GM18507 (cell line): ENCODE results near the gene CSNK1A1L.

Experiments used
- DNase-seq: peaks from one replicate; pipeline ENCODE4 v3.0.0; 2011; ENCODE audit warnings: low read depth; ENCODE audit not compliant: insufficient read length; ENCODE audit errors: extremely low spot score
- FAIRE-seq: peaks from 2 replicates; lab custom pipeline; 2011; peaks lifted over from hg19 to GRCh38; lab: Jason Lieb, UNC

The CSNK1A1L gene

DNA sequence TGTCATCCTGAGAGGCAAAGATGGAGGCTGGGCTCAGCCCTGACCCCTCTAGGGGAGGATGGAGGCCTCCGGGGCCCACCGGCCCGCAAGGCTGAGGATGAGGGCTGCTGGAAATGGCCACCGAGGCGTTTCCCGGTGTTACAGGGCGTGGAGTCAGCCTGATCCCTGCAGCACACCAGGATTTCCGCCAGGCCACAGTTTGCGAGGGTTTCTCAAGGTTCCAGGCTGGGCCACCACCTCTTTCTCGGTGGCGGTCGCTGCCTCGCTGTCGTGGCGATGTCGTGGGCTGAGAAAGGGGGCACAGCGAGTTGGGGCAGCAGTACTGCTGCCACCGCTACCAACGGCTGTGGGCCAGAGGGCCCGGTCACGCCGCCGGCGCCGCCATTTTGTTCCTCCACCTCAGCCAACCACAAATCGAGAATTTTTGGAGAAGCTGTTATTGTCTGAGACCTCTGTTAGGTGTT, at the start of gene CSNK1A1L:
Gene CSNK1A1L, minus strand, starts transcription at position 414 of the 464 bp plus-strand sequence. Its CDS starts 408 bp downstream, at position 6.
- no peak for FAIRE-seq
- no peak for DNase-seq

DNA sequence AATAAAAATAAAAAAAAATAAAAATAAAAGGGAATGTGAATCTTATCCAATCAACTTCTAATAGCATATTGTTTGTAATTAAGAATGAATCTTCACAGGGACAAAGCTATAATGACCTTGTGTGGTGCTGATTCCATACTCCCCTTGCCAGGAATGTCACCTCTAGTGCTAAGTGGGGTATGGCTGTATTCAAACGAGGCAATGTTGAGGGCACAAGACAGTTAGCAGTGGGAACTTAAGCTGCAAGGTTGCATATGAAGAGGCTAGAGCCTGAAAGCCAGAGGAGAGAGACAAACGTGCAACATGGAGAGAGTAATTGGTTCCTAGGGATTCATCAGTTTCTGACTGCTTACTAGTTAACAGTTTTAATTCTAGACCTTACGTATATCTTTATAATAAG, 43.9 kb upstream of the CSNK1A1L start:
- DNase-seq (no peak), FAIRE-seq (no peak)

DNA sequence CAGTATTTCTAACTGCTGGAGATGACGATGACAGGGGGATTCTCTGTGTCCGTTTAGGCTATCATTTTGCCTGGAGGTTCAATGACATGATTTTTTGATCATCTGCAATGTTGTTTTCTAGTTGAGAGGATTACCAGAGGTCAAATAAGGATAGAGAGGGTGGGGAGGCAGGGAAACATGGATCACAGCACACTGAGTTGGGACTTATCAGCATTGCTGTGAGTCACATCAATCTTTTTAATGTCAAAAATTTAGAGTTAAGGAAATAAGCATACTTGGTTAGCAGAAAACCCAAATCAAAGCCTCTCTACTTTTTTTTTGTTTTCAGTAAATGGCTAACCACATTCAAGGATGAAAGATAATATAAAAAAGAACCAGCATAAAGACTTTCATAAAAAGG, 43.0 kb upstream of the CSNK1A1L start:
- FAIRE-seq (no peak), DNase-seq (no peak)

DNA sequence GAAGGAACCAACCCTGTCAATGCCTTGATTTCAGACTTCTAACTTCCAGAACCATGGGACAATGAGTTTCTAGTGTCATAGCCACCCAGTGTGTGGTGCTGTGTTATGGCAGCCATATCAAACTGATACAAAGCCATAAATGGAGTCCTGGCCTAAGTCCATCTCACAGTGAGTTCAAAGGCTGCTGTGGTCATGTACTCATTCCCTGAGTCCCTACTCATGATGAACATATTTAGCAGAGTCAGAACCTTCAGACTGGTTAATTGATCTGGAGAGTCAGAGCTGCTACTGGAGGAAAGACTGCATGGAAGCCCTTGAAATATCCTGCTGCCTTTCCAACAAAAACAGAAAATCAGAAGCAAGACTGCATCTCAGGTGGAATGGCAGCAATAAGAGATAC, 39.2 kb upstream of the CSNK1A1L start:
- DNase-seq, result no peak
- no peak for FAIRE-seq

DNA sequence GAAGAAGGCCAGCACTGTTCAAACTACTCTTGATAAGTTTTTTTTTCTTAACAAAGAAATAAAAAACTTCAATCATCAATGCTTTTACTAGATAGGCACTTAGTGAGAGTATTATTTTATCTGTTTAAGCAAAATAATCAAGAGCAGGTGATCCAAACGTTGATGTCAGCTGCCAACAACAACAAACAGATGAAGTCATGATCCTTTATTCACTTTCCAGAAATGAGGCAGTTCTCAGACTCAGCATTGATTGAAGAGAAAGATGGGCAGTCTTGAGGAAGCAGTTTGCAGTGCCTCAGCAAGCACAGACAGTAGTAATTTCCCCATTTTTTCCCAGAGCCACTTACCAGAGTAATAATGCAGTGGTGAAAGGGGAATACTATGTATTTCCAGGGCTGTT, 38.4 kb upstream of the CSNK1A1L start:
- DNase-seq, result no peak
- no peak for FAIRE-seq

DNA sequence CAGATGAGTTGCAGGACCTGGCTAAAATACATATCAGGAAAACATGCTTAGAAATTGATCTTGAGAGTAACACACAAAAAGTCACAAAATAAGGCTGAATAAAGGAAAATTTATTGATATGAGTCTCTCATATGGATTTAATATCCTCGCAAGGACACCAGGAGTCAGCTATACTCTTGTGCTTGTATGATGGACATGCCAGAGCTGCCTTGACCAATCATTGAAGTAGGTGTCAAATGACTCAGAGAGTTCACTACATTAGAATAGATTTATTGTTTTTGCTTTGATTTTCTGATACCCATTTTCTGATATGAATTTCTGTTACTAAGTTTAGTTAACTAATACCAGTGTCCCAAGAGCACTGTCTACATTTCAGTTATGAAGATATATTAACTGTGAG, 37.4 kb upstream of the CSNK1A1L start:
- FAIRE-seq (no peak), DNase-seq (no peak)

DNA sequence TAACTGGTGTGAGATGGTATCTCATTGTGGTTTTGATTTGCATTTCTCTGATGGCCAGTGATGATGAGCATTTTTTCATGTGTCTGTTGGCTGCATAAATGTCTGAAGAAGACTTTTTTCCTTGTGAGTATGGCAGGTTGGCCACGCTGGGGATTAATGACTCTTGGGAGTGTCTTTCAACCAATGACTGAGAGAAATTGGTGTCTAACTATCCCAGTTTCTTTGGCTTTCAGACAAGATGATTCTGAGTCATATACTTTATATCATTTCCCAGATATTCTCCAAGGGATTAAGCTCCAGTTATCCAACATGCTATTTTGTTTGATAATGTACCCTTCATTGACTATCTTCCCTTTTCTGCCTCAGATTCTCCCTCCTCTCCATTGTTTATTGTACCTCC, 35.5 kb upstream of the CSNK1A1L start:
- FAIRE-seq, result no peak
- DNase-seq, result no peak

DNA sequence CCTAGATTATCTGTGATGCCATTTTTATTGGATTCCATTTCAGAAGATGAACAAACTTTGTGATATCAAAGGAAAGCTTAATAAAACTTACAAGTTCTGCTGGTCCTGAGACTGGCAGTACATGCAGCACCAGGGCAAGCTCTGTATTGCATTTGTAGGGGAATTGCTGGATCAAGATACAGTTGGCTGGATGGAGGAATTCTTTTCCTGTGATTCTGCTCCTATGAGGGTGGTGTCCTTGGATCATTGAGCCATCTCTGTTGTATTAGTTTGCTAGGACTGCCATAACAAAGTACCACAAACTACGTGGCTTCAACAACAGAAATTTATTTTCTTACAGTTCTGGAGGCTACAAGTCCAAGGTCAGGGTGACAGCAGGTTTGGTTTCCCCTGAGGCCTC, 33.9 kb upstream of the CSNK1A1L start:
- FAIRE-seq (no peak), DNase-seq (no peak)

DNA sequence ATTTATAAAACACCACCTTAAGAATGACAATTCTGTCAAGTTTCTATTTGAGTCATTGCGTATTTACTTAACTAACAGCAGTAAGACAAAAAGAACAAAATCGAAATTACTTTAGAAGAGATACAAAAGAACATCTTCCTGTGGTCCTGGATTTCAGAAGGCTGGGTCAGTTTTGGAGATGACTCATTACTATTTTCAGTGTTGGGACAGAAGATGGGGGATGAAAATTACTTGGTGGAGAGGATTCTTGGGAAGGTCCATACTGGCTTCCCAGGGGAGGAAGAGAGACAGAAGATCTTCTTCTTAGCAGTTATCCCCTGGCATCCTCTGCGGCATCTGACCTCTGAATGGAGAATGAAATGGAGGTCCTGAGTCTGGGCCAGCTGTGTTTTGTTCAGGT, 33.5 kb upstream of the CSNK1A1L start:
- FAIRE-seq, result no peak
- no peak for DNase-seq

DNA sequence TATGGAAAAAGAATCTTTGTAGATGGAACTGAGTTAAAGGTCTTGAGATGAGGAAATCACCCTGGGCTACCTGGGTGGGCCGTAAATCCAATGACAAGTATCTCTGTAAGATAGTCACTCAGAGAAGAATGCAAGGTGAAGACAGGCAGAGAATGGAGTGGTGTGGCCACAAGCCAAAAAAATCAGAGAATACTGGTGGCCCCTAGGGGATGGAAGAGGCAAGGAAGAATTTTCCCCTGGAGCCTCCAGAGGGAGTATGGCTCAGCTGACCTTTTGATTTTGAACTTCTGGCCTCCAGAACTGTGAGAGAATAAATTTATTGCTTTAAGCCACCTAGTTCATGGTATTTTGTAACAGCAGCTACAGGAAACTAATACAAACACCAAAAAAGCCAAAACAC, 32.7 kb upstream of the CSNK1A1L start:
- FAIRE-seq (no peak), DNase-seq (no peak)

DNA sequence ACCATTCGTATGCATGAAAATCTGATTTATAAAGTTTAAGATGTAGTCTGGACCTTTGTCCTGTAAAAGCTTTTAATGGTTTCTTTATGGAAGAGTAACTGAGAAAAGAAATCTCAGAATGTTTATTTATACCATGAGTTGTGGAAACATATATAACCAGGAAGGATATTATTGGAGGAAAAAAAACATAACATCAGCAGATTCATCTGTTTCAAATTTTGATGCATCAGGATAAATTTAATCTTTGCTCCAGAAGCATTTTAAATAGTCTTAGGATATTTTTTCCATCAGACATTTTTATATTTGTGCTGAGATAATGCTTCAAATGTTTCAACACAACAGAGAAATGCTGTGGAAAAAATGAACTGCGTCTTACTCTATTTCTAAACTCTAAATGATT, 31.2 kb upstream of the CSNK1A1L start:
- FAIRE-seq, result no peak
- DNase-seq, result no peak

DNA sequence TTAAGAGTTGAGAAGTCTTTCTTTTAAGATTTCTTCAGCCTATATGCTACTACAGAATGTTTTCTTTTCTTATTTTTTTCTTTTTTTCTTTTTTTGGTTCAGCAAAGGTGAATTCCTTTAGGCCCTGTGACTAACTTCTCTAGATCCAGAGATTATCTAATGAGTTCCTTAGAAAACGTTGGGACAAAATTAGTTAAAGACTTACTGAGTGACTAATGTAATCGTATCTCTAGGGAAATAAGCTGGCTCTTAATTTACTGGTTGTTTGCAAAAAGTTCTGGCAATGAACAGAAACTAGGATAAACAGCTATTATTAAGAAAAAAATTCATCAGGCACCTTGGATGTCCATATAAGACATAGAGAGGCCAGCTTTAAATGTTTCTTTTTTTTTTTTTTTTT, 30.7 kb upstream of the CSNK1A1L start:
- no peak for DNase-seq
- FAIRE-seq, result no peak

DNA sequence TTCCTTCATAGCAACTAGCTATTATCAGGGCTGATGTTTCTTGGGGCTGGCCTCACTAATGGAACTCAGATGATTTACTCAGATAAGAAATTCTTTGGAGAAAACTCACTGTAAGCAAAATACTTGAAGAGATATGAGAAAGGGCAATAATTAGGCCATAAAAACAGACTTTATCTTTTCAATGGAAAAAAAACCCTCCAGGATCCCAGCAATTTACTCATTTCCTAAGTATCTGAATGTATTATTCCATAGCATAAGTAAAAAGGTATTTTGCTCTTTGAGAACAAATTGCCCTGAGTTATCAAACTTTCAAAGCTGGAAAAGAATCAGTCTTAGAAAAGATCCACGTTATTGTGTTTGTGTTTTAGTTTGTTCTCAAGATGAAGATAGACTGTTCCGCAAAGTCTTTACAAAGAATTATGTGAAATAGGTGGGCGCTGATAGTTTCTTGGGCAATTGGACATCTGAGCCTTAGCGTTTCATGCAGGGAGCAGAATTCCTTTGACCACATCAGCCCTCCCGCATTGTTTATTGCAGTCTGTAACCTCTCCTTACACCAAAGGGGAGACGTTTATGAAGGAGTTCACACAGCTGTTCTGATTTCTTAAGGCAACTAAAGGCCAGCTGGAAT, 29.1 kb upstream of the CSNK1A1L start:
- FAIRE-seq, result no peak
- no peak for DNase-seq

DNA sequence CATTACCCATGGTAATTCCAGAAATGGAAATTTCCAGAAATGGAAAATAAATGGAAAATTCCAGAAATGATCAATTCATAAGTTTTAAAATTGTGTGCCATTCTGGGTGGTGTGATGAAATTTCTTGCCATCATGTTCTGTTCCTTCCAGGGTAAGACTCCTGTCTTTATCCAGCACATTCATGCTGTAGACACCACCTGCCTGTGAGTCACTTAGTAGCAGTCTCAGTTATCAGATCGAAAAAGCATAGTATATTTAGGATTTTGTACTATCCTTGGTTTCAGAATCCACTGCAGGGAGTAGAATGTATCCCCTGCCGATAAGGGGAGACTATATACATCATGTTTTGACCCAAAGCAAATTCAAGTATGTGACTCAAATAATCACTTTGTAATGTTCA, 26.7 kb upstream of the CSNK1A1L start:
- FAIRE-seq, result no peak
- no peak for DNase-seq

DNA sequence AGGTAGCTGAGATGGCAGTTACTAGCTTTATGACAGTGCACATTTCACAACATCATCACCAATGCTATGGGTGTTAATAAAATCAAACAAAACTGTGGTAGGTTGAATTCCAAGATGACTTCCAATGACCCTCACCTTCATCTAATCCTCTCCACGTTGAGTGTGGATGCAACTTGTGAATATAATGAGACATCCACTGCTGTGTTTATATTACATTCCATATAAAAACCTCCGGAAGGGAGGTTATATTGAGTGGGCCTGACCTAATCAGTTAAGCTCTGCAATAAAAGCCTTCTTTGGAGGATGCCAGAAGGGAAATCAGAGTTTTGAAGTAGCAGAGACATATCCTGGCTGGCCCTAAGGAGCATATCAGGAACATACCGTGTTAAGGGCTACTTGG, 25.6 kb upstream of the CSNK1A1L start:
- no peak for FAIRE-seq
- DNase-seq, result no peak

DNA sequence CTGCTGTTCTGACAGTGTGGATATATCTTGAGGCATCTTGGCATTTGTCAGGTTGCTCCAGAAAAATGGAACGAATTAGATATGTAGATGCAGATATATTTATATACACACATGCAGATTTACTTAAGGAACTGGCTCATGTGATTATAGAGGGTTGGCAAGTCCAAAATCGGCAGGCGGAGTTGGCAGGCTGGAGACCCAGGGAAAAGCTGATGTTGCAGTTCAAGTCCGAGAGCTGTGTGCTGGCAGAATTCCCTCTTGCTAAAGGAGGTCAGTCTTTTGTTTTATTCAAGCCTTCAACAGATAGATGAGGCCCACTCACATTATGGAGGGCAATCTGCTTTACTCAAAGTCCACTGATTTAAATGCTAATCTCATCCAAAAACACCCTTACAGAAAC, 24.4 kb upstream of the CSNK1A1L start:
- no peak for FAIRE-seq
- DNase-seq, result no peak

DNA sequence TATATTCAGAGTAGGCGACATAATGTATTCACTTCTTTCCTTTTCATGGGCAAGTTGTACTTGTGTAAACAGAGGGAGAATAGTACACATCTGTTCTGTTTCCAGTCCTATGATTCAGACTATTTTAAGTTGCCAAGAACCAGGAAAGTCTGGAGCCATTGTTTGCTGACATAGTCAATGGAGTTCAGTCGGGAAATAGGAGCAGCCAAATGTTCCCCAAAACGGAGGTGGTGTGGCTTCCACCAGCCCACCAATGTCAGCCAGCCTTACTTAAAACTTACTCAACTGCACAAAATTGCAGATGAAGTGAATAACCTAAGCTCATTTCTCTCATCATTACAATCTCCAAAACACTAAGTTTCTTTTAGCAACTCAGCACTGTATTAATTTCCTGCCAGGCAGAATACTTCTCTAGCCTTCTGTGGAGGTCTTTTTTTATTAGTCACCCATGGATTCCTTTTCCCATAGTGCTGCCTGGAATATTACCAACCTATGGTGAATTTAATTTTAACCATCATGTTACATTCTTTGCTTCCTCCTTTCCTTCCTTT, 22.3 kb upstream of the CSNK1A1L start:
- no peak for DNase-seq
- no peak for FAIRE-seq

DNA sequence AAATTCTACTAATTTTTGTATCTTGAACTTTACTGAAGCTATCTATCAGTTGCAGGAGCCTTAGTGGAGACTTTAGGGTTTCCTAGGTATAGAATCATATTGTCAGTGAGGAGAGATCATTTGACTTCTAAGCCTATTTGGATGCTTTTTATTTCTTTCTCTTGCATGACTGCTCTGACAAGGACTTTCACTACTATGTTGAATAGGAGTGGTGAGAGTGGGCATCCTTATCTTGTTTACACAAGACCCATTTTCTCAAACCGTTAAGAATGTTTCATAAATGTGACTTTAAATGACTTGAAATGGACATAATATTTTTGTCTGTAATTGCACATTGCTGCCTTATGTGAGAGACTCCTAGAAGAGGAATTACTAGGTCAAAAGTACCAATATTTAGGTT, 17.9 kb upstream of the CSNK1A1L start:
- FAIRE-seq (no peak), DNase-seq (no peak)

DNA sequence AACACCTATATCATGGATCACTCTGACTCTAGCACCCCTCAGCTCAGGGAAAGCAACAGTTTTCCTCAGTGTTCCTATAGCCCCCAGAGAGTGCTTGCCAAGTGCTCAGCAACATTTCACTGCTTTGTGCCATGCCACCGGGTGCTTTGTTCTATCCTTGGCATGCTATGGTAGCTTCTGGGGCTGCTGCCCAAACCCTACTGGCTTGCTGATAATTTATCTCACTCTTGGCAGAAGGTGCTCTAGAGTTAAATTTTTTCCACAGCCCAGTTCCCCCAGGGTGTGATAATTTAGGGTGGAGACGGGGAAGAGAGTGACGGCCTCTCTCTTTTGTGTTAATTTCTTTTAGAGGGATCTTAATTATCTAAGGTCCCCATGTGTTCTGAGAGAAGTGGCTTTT, 12.6 kb upstream of the CSNK1A1L start:
- FAIRE-seq (no peak), DNase-seq (no peak)

DNA sequence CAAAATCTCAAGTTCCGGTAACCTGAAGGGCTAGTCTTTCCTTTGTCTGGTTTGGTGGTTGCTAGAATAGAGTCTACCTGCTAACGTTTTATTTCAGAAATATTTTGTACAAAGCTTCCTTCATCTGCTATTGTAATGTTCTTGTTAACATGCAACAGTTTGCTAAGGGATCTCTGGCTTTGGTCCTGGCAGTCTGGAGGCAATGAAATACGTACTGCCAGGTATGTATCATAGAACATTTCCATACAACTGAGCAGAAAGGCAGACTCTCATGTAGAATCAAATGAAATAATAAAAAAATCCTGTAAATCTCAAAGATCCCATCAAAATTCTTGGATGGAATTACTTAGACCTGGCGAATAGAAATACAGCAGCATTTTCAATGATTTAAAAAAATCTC, 8.8 kb upstream of the CSNK1A1L start:
- FAIRE-seq (no peak), DNase-seq (no peak)

DNA sequence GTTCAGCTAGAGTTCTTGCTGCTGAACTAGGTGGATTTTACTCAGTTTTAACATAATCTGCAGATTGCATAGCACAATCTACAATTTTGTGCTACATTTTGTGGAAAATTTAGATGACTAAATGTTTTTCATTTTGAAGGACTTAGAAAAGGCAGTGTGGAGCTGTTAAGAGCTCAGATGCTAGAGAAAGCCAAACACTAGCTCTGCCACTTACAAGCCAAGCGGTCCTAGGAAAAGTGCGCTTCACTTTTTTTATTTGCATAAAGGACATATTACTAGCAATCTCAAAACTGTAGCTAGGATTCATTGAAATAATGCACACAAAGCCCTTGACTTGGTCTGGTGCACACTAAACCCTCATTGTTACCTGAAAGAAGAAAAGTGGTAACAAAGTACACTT, 8.1 kb upstream of the CSNK1A1L start:
- no peak for FAIRE-seq
- DNase-seq, result no peak
